Epithelial cell of prostate (primary cell): ENCODE data around the gene KCNH5.

ENCODE experiments used
- DNase-seq: peaks from one replicate; pipeline ENCODE4 v3.0.0-alpha.2; 2011; ENCODE audit warnings: low read depth, low spot score
- H3K27ac ChIP-seq: fragments of 450-650 bp; 2 replicates; pipeline ENCODE4 v1.5.1; 2017; ENCODE audit warnings: mild to moderate bottlenecking

The KCNH5 gene

DNA sequence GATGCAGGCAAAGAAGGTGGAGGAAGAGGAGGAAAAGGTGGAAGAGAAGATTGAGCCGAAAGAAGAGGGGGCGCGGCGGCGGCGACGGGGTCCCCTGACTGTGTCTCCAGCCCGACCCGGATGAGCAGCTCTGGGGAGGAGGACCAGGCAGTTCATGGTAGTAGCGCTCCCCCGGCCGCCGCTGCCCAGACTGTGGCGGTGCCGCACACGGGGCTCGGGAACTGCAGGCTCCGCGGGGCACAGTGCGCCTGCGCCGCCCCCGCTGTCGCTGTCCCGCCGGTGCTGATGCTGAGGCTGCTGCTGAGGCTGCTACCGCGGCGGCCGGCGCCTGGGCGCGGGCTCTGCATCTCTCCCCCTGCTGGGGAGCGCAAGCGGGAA lies at the start of gene KCNH5:
Gene KCNH5 (minus strand): TSS at position 225 of the 378 bp plus-strand sequence. CDS start 272 bp downstream, outside the sequence.
- no peak within 1 kb of the TSS for H3K27ac ChIP-seq
- no peak for DNase-seq

DNA sequence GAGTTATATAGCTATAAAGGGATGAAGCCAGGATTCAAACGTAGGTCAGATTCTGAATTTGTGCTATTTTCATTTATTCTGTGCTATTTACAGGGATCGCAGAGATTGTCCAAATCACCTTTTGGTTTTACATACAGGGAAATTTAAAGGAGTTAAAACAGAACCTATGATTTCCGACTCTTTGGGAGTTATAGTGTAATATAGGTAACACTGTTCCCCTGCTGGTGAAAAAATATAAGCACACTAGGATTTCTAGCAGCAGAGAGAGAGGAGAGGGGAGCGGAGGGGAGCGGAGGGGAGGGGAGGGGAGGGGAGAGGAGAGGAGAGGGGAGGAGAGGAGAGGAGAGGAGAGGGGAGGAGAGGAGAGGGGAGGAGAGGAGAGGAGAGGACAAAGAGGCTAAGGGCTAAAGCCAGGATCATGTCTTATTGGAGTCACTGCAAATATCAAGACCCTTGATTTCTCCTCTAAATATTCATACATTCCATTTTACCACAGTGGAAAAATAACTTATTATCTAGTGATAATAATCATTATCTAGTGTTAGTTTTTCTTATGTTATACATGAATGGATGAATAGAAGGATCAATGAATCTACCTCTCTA lies 46.2 kb upstream of the KCNH5 start:
- DNase-seq: no peak
- H3K27ac ChIP-seq: no peak overlapping the region

DNA sequence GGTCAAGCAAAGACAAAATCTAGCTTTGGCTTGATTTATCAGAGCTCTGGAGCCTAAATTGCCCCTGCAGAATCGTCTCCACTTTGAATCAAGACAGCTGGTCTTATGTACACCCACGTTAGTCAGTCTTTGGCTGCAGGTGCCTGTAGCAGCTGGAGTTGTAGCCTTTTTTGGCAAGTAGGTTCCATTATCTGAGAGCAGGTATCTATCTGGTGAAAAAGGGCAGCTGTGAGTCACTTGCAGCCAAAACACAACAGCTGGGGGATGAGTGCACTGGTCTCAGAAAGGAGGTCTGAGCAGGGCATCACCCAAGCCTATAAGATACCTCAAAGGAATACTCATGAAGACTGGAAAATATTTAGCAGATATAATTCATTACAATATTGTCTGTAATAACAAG lies 43.6 kb upstream of the KCNH5 start:
- no peak overlapping the region for H3K27ac ChIP-seq
- DNase-seq: no peak

GRCh38 chr14:63078569-63078968 lies 33.3 kb upstream of the KCNH5 start:
- H3K27ac ChIP-seq: no peak overlapping the region
- no peak for DNase-seq

DNA sequence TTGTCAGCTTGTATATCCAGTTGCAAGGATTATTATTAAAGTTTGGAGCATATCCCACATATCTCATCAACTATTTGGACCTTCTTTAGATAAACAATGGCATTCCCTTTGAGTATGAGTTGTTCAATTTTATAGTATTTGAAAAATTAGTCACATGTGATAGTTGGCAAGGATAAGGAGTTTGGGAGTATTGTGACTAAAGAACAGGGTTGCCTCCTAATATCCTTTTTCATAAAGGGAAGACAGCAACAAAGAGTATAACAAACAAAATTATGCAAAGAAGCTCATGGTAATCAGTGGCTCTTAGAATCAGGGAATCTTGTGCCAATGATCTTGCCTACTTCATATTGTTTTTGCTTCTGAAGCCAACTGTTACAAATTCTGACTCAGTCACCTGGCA lies 31.2 kb upstream of the KCNH5 start:
- no peak overlapping the region for H3K27ac ChIP-seq
- no peak for DNase-seq

DNA sequence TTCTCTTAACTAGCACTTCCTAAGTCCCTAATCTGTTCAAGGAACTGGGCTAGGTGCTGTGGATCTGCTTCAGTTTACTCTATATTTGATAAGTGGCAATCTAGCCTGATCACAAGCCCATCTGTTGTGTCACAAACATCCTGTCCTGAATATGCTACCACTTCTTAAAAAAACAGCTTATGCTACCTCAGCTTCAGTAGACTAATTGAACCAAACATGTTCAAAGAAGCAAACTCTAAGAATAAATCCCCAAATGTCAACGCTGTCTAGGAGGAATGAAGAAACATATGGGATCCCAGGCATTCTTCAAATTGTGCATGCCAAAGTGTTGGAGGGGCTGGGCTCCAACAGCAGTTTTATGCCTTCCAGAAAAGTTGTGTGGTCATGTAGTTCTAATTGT lies 10.4 kb upstream of the KCNH5 start:
- no peak overlapping the region for H3K27ac ChIP-seq
- DNase-seq: no peak

- DNase-seq: no peak
- no peak overlapping the region for H3K27ac ChIP-seq
Observed at GRCh38 chr14:63051992-63052391, 6.7 kb upstream of the KCNH5 start.

- DNase-seq: no peak
- H3K27ac ChIP-seq: no peak overlapping the region
Observed at GRCh38 chr14:63051301-63051700, 6.0 kb upstream of the KCNH5 start.

DNA sequence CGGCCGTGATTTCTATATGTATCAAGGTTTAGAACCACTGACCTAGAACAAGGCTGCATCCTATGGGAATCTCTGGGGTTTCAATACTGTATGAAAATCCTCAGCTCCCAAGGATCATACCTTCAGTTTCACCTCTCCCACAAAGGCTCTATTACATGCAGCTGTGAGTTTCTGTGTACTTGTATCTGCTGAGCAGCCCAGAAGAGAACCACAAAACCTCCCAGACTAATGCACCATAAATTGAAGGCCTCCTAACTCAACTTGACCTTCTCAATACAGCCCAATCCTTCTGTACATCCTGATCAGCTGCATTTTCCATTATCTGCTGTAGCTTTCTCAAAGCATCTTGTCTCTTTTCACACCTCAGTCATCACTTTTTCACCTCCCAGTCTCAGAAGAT lies 5.4 kb upstream of the KCNH5 start:
- no peak overlapping the region for H3K27ac ChIP-seq
- DNase-seq: no peak

GRCh38 chr14:63046339-63047268 lies 1.3 kb upstream of the KCNH5 start:
- H3K27ac ChIP-seq: no peak overlapping the region
- DNase-seq: no peak

- no peak overlapping the region for H3K27ac ChIP-seq
- no peak for DNase-seq
Observed at GRCh38 chr14:63045612-63046320, 508 bp upstream of the KCNH5 start.

DNA sequence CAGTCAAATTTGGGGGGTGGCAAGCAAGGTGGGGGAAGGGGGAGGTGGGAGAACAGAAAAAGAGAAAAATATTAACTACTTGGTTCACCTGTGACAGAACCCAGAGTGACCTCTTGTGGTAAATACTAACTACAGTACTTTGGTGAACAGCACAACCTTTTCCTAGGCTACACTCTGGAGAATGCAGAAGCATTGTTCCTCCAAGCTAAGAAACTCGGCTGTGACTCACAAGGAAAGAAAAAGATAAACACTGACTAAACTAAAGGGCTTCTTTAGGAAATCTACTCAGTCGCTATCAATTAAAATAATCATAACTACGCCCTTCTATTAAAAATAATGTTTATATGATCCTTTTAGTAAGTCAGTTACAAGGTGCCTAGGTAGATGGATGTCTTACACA lies 5.4 kb downstream of the KCNH5 start:
- no peak overlapping the region for H3K27ac ChIP-seq
- DNase-seq: peak; percentile 61

DNA sequence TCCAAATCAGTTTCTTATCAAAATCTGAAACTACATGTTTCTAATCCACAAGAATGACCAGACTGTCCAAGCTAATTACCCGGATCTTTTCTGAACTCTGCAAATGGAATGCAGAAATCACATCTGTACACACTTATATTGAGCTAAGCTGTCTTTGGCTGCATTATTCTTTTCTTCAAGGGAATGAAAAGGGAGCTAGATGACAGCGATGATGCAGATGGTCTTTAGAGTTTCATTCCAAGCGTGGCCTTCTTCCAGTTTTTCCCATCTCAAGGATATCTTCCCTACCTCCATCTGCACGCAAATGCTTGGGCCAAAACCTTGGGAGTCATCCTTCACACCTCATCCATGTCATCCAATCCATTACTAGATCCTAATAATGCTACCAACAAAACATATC lies 12.6 kb downstream of the KCNH5 start:
- H3K27ac ChIP-seq: no peak overlapping the region
- no peak for DNase-seq

DNA sequence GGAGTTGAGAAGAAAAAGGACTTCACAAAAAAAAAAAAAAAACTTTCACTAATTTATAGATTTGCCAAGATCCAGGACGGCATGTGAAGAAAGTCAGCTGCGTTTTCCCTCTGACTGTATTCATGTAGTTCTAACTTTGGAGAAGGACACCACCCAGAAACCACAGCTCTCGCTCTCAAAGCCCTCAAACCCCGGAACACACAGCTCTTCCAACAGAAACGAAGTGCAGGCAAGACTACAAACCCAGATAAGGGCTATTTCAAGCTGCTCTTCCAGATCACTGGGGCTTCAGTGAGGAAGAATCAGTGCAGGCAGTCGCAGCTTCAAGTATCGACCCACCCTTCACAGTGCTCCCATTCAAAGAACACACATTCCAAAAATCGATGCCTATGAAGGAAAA lies 13.2 kb downstream of the KCNH5 start:
- DNase-seq: no peak
- H3K27ac ChIP-seq: no peak overlapping the region

DNA sequence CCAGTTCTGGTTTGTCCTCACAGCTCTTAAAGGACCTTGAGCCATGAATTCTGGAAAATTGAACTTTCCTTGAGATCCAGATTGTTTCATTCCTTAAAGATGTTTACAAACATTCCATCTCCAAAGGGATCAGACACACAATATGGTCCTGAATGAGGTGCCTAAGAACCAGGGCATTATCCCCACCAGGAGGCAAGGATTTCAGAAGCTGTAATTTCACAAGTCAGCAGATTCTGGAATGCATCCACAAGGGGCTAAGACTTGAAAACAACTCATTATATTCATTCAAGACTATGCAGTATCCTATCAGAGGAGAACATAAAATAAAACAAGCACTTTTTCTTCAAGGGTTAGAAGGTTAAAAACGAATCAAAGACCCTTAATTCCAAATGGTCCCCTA lies 15.1 kb downstream of the KCNH5 start:
- no peak for DNase-seq
- H3K27ac ChIP-seq: no peak overlapping the region

DNA sequence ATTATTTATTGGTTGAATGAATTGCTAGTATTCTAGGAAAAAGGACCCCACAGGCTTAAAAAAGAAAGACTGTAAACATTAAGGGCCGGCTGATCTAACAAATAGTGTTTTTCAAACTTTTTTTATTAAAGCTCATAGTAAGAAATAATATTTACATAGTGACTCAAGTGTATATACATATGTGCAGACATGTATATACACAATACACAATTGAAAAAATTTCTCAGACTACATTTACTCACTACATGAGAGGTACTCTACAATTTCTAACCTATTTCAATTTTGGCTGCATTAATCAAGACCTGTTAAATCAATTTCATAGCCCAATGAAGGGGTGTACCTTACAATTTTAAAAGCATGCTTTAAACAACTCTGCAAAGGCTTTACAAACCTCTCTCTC lies 17.5 kb downstream of the KCNH5 start:
- H3K27ac ChIP-seq: no peak overlapping the region
- DNase-seq: no peak

GRCh38 chr14:63026491-63026890 lies 18.8 kb downstream of the KCNH5 start:
- no peak overlapping the region for H3K27ac ChIP-seq
- DNase-seq: no peak

- H3K27ac ChIP-seq: no peak overlapping the region
- DNase-seq: no peak
Observed at GRCh38 chr14:63014621-63015020, 30.6 kb downstream of the KCNH5 start.

DNA sequence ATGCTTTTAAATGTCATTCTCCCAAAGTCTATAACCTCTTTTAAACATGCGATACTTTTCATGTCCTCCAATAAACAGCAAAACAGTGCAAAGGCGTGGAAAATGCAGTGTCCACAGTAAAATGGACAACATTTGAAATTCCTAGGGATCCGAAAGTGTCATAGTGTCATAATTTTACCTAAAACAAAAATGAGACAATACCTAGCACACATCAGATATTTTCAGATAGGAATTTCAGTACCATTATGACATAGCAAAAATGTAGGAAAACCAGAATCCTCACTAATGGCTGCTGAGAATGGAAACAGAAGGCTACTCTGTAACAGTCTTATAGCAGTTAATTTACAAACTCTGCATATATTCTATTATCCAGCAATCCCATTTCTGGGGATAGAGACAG lies 33.1 kb downstream of the KCNH5 start:
- H3K27ac ChIP-seq: no peak overlapping the region
- no peak for DNase-seq

DNA sequence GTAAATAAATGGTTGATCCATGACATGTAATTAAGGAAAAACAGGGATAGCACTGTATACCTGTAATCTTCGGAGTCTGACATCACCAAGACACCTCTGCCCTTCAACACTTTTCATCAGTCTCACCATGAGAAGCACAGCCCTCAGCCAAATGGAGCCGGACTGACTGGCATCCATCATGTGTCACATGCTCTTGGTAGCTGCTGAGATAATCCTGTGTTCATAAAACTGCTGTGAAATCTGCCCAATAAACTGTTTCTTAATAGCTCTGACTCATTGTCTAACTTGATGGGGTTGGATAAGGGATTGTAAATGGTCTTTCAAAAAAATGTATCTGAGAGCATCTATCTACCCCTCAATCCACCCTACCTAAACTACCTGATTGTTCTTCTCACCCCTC lies 33.6 kb downstream of the KCNH5 start:
- H3K27ac ChIP-seq: no peak overlapping the region
- no peak for DNase-seq

GRCh38 chr14:63009495-63009894 lies 35.8 kb downstream of the KCNH5 start:
- H3K27ac ChIP-seq: no peak overlapping the region
- no peak for DNase-seq
